ENCODE data around the gene PTPRG. TPM values are rescaled to one million over a fixed set of nuclear protein-coding genes. Genes with fewer than 3 reads are reported as not detected.
"Not testable (repeated sequence)": the region's sequence is repeated elsewhere in the genome, so short reads cannot be mapped to it uniquely, and the experiment has no call there.

PTPRG gene
- total RNA-seq, 1 donor from 2014 or later = 119 TPM

- DNase-seq (ENCODE audit: low read depth) = no peak
These were observed 124.4 kb downstream of the PTPRG start for GRCh38 chr3:61685755-61686154.

GRCh38 chr3:61686228-61686648 is 124.9 kb downstream of the PTPRG start:
- DNase-seq (ENCODE audit: low read depth) = peak; percentile 70

GRCh38 chr3:61687206-61687605 is 125.8 kb downstream of the PTPRG start:
- DNase-seq (ENCODE audit: low read depth) = peak; percentile 27

GRCh38 chr3:61687663-61688306 is 126.4 kb downstream of the PTPRG start:
- no peak for DNase-seq (ENCODE audit: low read depth)

- no peak for DNase-seq (ENCODE audit: low read depth)
These were observed 127.1 kb downstream of the PTPRG start for GRCh38 chr3:61688307-61688984.

GRCh38 chr3:61690016-61690415 is 128.6 kb downstream of the PTPRG start:
- no peak for DNase-seq (ENCODE audit: low read depth)

- DNase-seq (ENCODE audit: low read depth) = no peak
These were observed 130.1 kb downstream of the PTPRG start for GRCh38 chr3:61691466-61691865.

- no peak for DNase-seq (ENCODE audit: low read depth)
These were observed 135.9 kb downstream of the PTPRG start for GRCh38 chr3:61697301-61697700.

GRCh38 chr3:61698278-61699072 is 137.1 kb downstream of the PTPRG start:
- DNase-seq (ENCODE audit: low read depth) = not testable (repeated sequence)

- no peak for DNase-seq (ENCODE audit: low read depth)
These were observed 138.3 kb downstream of the PTPRG start for GRCh38 chr3:61699622-61700021.

- DNase-seq (ENCODE audit: low read depth) = no peak
These were observed 139.6 kb downstream of the PTPRG start for GRCh38 chr3:61701011-61701410.

- no peak for DNase-seq (ENCODE audit: low read depth)
These were observed 141.1 kb downstream of the PTPRG start for GRCh38 chr3:61702453-61702852.

- DNase-seq (ENCODE audit: low read depth) = no peak
These were observed 143.4 kb downstream of the PTPRG start for GRCh38 chr3:61704807-61705206.

GRCh38 chr3:61707492-61707891 is 146.1 kb downstream of the PTPRG start:
- no peak for DNase-seq (ENCODE audit: low read depth)

GRCh38 chr3:61710920-61711319 is 149.5 kb downstream of the PTPRG start:
- not testable (repeated sequence) for DNase-seq (ENCODE audit: low read depth)

- DNase-seq (ENCODE audit: low read depth) = no peak
These were observed 152.9 kb downstream of the PTPRG start for GRCh38 chr3:61714225-61714624.

- no peak for DNase-seq (ENCODE audit: low read depth)
These were observed 154.6 kb downstream of the PTPRG start for GRCh38 chr3:61715886-61716527.

- not testable (repeated sequence) for DNase-seq (ENCODE audit: low read depth)
These were observed 155.3 kb downstream of the PTPRG start for GRCh38 chr3:61716693-61717092.

GRCh38 chr3:61718565-61718964 is 157.2 kb downstream of the PTPRG start:
- no peak for DNase-seq (ENCODE audit: low read depth)

GRCh38 chr3:61719278-61719977 is 158.1 kb downstream of the PTPRG start:
- DNase-seq (ENCODE audit: low read depth) = no peak

GRCh38 chr3:61723038-61723437 is 161.7 kb downstream of the PTPRG start:
- DNase-seq (ENCODE audit: low read depth) = no peak

GRCh38 chr3:61724183-61724582 is 162.8 kb downstream of the PTPRG start:
- no peak for DNase-seq (ENCODE audit: low read depth)
